Activated CD8-positive, alpha-beta memory T cell treated with anti-CD3 and anti-CD28 coated beads for 4 hours (primary cell): Measurements from ENCODE around the gene ADGRG1.
"Not testable (repeated sequence)": the region's sequence is repeated elsewhere in the genome, so short reads cannot be mapped to it uniquely, and the experiment has no call there.

Experiments used
- DNase-seq, 2 donors: peaks; one replicate each; pipeline ENCODE4 v3.0.0-alpha.2; 2020; ENCODE audit warnings: low read depth in 2 of 2

ADGRG1 gene

GRCh38 chr16:57628008-57628781 is at the start of gene ADGRG1:
ADGRG1 (plus strand) TSS chr16:57628630; CDS start chr16:57650288, 21,658 bp downstream.
- DNase-seq, result peak; percentile 17 to 29

- DNase-seq, result no peak
Measured at GRCh38 chr16:57579361-57579665, 49.1 kb upstream of the ADGRG1 start.

GRCh38 chr16:57585051-57585687 is 43.3 kb upstream of the ADGRG1 start:
- no peak for DNase-seq

GRCh38 chr16:57588831-57589230 is 39.6 kb upstream of the ADGRG1 start:
- DNase-seq, result no peak

- no peak for DNase-seq
Measured at GRCh38 chr16:57589374-57589773, 39.1 kb upstream of the ADGRG1 start.

GRCh38 chr16:57590654-57591085 is 37.8 kb upstream of the ADGRG1 start:
- no peak for DNase-seq

- peak in 1 of 2 donors; percentile 33 for DNase-seq
Measured at GRCh38 chr16:57591086-57591869, 37.2 kb upstream of the ADGRG1 start.

GRCh38 chr16:57591870-57592485 is 36.5 kb upstream of the ADGRG1 start:
- no peak for DNase-seq

GRCh38 chr16:57592591-57593003 is 35.8 kb upstream of the ADGRG1 start:
- DNase-seq, result peak in 1 of 2 donors; percentile 46

- no peak for DNase-seq
Measured at GRCh38 chr16:57593021-57593420, 35.4 kb upstream of the ADGRG1 start.

- no peak for DNase-seq
Measured at GRCh38 chr16:57593990-57594389, 34.4 kb upstream of the ADGRG1 start.

GRCh38 chr16:57594531-57595031 is 33.8 kb upstream of the ADGRG1 start:
- no peak for DNase-seq

- DNase-seq, result not testable (repeated sequence)
Measured at GRCh38 chr16:57596234-57596633, 32.2 kb upstream of the ADGRG1 start.

GRCh38 chr16:57598437-57598836 is 30.0 kb upstream of the ADGRG1 start:
- no peak for DNase-seq

- no peak for DNase-seq
Measured at GRCh38 chr16:57600048-57600835, 28.2 kb upstream of the ADGRG1 start.

- no peak for DNase-seq
Measured at GRCh38 chr16:57600952-57601580, 27.4 kb upstream of the ADGRG1 start.

GRCh38 chr16:57601801-57602478 is 26.5 kb upstream of the ADGRG1 start:
- no peak for DNase-seq

GRCh38 chr16:57603115-57604024 is 25.1 kb upstream of the ADGRG1 start:
- DNase-seq, result no peak

GRCh38 chr16:57604177-57604576 is 24.3 kb upstream of the ADGRG1 start:
- DNase-seq, result no peak
